ENCODE data around the gene SPHKAP.
"Not testable (repeated sequence)": the region's sequence is repeated elsewhere in the genome, so short reads cannot be mapped to it uniquely, and the experiment has no call there.

The SPHKAP gene

DNA sequence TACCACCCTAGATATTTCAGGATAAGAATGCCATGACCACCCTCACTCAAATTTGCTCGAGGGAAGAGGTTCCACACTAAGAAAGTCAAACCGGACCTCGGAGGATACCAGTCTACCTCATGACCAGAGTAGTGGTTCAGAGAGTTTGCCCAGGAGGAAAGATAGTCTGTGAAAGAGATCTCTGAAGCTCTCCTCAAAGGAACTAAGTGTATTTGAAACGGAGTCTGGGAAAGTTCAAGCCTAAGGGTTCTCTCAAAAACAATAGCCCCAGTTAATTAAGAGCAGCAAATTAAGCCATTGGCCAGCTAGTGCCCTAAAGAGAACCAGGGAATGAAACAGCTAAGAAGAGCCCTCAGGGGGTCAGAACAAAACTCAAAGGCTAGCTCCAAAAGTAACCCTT is 94.9 kb downstream of the SPHKAP start:
- DNase-seq (ENCODE audit: low read depth): no peak
- H3K4me3 ChIP-seq (ENCODE audit: control insufficient read depth, low read depth, low read length): no peak overlapping the region
- TF ChIP-seq CTCF (IDR thresholded peaks at IDR 0.05; ENCODE audit: control insufficient read depth, insufficient read depth, low read depth, low read length, missing control alignments): no peak

GRCh38 chr2:228084717-228085116 is 96.8 kb downstream of the SPHKAP start:
- no peak for DNase-seq (ENCODE audit: low read depth)
- TF ChIP-seq CTCF (IDR thresholded peaks at IDR 0.05; ENCODE audit: control insufficient read depth, insufficient read depth, low read depth, low read length, missing control alignments): no peak
- H3K4me3 ChIP-seq (ENCODE audit: control insufficient read depth, low read depth, low read length): no peak overlapping the region

- no peak overlapping the region for H3K4me3 ChIP-seq (ENCODE audit: control insufficient read depth, low read depth, low read length)
- no peak for DNase-seq (ENCODE audit: low read depth)
- no peak for TF ChIP-seq CTCF (IDR thresholded peaks at IDR 0.05; ENCODE audit: control insufficient read depth, insufficient read depth, low read depth, low read length, missing control alignments)
Observed at GRCh38 chr2:228083131-228083530, 98.4 kb downstream of the SPHKAP start.

GRCh38 chr2:228082571-228082970 is 98.9 kb downstream of the SPHKAP start:
- TF ChIP-seq CTCF (IDR thresholded peaks at IDR 0.05; ENCODE audit: control insufficient read depth, insufficient read depth, low read depth, low read length, missing control alignments): no peak
- no peak for DNase-seq (ENCODE audit: low read depth)
- no peak overlapping the region for H3K4me3 ChIP-seq (ENCODE audit: control insufficient read depth, low read depth, low read length)

- no peak for TF ChIP-seq CTCF (IDR thresholded peaks at IDR 0.05; ENCODE audit: control insufficient read depth, insufficient read depth, low read depth, low read length, missing control alignments)
- H3K4me3 ChIP-seq (ENCODE audit: control insufficient read depth, low read depth, low read length): no peak overlapping the region
- no peak for DNase-seq (ENCODE audit: low read depth)
Observed at GRCh38 chr2:228079194-228079593, 102.3 kb downstream of the SPHKAP start.

DNA sequence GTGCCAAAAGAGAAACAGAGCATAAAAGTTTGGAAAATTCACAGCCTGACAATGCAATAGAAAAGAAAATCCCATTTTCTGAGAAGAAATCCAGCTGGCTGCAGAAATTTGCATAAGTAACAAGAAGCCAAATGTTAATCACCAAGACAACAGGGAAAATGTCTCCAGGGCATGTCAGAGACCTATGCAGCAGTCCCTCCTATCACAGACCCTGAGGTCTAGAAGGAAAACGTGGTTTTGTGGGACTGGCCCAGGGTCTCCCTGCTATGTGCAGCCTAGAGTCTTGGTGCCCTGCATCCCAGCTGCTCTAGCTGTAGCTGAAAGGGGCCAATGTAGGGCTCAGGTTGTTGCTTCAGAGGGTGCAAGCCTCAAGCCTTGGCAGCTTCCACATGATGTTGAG is 104.8 kb downstream of the SPHKAP start:
- H3K4me3 ChIP-seq (ENCODE audit: control insufficient read depth, low read depth, low read length); DNase-seq (ENCODE audit: low read depth): not testable (repeated sequence)

DNA sequence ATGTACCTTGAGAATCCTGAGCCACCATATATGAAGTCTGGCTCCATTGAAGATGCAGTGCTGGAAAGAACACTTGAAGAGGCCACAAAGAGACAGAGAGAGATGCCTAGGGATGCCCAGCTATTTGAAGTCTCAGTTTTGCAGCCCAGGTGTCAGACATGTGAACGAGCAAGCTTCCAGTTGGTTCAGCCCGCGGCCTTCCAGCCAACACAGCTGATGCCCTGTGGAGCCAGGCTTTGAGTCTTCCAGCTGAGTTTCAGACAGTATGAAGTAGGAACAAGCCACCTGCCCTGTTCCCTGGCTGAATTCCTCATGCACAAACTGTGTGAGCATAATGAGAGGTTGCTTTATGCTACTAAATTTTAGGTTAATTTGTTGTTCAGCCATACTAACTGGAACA is 108.8 kb downstream of the SPHKAP start:
- TF ChIP-seq CTCF (IDR thresholded peaks at IDR 0.05; ENCODE audit: control insufficient read depth, insufficient read depth, low read depth, low read length, missing control alignments): no peak
- no peak overlapping the region for H3K4me3 ChIP-seq (ENCODE audit: control insufficient read depth, low read depth, low read length)
- no peak for DNase-seq (ENCODE audit: low read depth)
